DMS79 (cell line): ENCODE measurements around the gene SH2D1A.
"Not testable (repeated sequence)": the region's sequence is repeated elsewhere in the genome, so short reads cannot be mapped to it uniquely, and the experiment has no call there.

Experiments used
- DNase-seq: peaks from one replicate; lab custom pipeline; 2025; lab: John Stamatoyannopoulos, UW

SH2D1A gene

GRCh38 chrX:124354648-124355047 lies 8.3 kb downstream of the SH2D1A start:
- DNase-seq, result no peak

GRCh38 chrX:124358800-124359383 lies 12.5 kb downstream of the SH2D1A start:
- DNase-seq, result no peak

GRCh38 chrX:124362072-124362471 lies 15.7 kb downstream of the SH2D1A start:
- DNase-seq, result no peak

DNA sequence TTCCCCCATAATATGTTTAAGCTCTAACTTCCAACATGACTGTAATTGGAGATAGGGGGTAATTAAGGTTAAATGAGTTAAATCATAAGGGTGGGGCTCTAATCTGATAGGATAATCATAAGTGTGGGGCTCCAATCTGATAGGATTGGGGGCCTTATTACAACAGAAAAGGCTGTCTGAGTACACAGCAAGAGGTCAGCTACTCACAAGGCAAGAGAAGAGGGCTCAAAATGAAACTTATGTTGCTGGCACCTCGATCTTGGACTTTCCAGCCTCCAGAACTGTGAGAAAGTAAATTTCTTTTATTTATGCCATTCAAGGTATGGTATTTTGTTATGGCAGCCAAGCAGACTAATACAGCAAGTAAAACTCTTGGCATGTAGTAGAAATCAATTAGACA lies 16.4 kb downstream of the SH2D1A start:
- no peak for DNase-seq

GRCh38 chrX:124369722-124370121 lies 23.4 kb downstream of the SH2D1A start:
- no peak for DNase-seq

DNA sequence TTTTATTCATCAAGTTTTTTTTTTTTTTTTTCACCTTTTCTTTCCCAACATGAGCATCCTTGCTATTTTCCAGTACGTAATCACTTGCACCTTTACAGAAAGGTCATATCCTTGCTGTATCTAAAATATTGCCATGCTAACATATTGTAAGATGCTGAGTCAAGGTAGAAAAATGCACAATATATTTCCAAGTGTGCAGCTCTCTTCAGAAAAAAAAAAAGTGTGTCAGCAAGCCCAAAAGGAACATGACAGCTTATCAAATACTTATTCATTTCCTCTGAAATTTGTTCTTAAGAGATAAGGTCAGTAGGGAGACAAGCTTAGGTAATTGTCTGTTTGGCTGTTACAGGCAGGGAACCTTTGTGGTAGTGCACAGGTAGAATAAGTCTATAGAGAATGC lies 27.0 kb downstream of the SH2D1A start:
- no peak for DNase-seq

- DNase-seq, result no peak
These were observed 32.3 kb downstream of the SH2D1A start for GRCh38 chrX:124378643-124379042.

GRCh38 chrX:124383354-124383753 lies 37.0 kb downstream of the SH2D1A start:
- no peak for DNase-seq

- DNase-seq, result no peak
These were observed 40.0 kb downstream of the SH2D1A start for GRCh38 chrX:124386401-124386800.

DNA sequence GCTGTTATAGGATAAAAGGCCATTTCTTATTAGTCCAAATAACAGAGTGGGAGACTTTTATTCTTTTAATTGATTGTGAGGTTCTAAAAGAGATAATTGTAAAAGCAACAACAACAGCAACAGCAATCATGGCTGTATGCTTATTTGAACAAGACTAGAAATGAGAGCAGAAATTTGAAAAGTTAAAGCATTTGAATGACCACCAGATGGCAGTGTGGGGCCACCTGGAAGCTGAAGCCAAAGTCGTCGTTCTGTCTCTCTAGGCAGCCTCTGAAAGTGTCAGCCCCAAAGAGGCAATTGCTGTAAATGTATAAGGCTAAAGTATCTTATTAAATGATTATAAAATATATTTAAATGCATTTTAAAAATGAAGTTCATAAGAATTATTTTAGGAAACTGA lies 42.2 kb downstream of the SH2D1A start:
- no peak for DNase-seq

DNA sequence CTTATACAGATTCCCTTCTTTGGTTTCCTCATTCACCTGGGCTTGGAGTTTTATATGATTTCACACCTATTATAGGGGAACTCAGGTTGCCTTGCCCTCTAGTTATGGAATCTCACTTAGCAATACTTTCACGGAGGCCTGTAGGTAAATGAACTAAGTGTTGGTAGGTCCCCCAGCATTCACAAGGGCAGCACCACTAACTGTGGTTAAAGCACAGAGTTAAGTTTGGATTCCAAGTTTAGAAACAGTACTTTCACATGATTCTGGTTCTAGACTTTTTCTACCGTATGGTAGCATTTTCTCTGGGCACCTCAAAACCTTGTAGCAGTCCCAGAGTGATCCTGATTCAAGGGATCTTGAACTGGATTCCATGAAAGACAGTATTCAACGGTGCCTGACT lies 46.4 kb downstream of the SH2D1A start:
- DNase-seq, result no peak

GRCh38 chrX:124393238-124393637 lies 46.9 kb downstream of the SH2D1A start:
- DNase-seq, result no peak

- no peak for DNase-seq
These were observed 47.3 kb downstream of the SH2D1A start for GRCh38 chrX:124393659-124394058.

GRCh38 chrX:124395145-124395880 lies 49.0 kb downstream of the SH2D1A start:
- DNase-seq, result no peak

DNA sequence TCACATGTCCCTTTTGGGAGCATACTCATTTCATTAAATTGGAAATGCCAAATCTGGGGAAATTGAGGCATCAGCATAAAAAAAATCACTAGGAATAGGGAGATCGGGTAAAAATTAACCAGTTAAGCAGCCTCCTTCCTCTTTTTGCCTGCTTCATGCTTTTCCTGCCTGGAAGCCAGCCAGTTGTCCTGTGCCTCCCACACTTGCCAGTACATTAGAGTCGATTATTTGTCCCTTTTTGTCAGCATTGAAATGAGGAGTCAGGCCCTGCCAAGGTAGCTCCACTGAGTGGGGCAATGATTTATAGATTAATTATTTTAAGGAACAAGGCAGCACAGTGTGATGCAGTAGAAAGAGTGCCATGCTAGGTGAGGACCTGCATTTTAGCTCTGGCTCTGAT lies 55.3 kb downstream of the SH2D1A start:
- DNase-seq, result no peak

GRCh38 chrX:124405868-124406267 lies 59.5 kb downstream of the SH2D1A start:
- DNase-seq, result no peak

DNA sequence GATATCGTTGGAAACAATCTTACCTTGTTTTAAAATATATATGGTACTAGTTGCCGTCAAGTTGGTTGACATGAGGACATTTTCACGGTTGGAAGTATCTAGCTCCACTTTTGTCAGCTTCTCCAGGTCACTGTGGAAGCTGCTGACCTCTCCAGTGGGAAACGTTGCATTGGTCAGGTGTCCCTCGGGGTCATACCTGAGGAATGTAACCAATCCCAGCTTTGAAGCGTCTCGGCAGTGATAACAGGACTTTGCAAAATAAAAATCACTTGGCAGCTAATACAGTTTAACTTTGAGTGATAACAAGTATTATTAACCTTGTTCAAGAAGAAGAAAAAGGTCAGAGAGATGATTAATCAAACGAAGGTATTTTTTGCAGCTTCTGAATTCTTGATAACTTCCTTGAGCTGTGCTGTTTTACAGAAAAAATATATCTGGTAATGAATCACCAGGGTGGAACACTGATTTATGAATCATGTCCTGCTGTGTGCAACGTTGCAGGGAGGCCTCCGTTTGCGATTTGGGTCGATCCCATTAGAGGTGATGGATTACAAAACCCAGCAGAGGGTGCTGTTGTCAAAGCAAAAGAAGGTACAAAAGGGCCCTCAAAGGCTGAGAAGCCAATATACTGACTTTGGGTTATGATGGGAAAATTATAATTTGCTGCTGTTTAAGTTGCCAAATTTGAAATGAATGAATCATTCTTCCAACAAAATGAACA lies 60.1 kb downstream of the SH2D1A start:
- DNase-seq, result no peak

GRCh38 chrX:124407226-124407625 lies 60.9 kb downstream of the SH2D1A start:
- no peak for DNase-seq

- not testable (repeated sequence) for DNase-seq
These were observed 62.0 kb downstream of the SH2D1A start for GRCh38 chrX:124408380-124408779.

GRCh38 chrX:124413244-124413643 lies 66.9 kb downstream of the SH2D1A start:
- no peak for DNase-seq

GRCh38 chrX:124414281-124414680 lies 67.9 kb downstream of the SH2D1A start:
- DNase-seq, result no peak

DNA sequence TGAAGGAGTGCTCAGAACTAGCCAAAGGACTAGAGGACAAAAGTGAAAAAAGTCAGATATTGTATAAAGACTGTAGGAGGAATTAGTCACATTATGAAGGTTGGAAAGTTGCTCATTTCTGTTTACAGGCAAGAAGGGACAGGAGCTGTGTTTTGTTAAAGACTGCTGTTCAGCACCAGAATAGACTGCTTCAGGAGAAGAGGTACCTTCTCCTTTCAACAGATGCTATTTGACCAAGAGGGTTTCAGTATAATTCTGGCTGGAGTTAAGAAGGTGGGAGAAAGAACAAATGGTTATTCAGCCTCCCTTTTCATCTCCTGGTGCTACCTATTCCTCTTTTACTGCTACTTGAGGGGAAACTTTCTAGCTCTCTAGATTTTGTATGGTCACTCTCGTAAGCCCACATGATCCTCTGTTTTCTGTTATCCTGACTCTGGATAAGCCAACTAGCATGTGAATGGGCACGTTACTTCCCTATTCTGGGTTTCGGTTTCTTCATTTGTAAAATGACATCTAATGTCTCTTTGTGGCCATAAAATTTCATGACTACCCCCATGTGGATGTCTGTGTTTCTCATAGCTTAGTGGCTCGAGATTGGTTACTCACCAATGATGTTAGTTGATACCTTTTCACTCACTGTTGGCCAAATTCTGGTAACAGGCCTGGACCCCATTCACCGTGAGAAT lies 68.9 kb downstream of the SH2D1A start:
- no peak for DNase-seq
